HPDE6-E6E7 (cell line): ENCODE data around the gene PRKAR1B.
A peak's percentile ranks its signal among the peaks of the same experiment; 100 is the strongest.

Experiments used
- DNase-seq: peaks from one replicate; pipeline ENCODE4 v3.0.0; 2011; ENCODE audit warnings: missing footprints; ENCODE audit errors: extremely low spot score

PRKAR1B gene

GRCh38 chr7:521221-522070 lies 205.6 kb downstream of the PRKAR1B start:
- no peak for DNase-seq

- DNase-seq = no peak
These were observed 206.4 kb downstream of the PRKAR1B start for GRCh38 chr7:520503-521161.

GRCh38 chr7:519484-520390 lies 207.3 kb downstream of the PRKAR1B start, which contains the start of gene PDGFA:
PDGFA (minus strand) TSS chr7:519846; CDS start chr7:519001, 845 bp downstream.
- DNase-seq = no peak

GRCh38 chr7:518630-519483 lies 208.2 kb downstream of the PRKAR1B start:
- DNase-seq = no peak

GRCh38 chr7:517774-518629 lies 209.1 kb downstream of the PRKAR1B start:
- DNase-seq = no peak

GRCh38 chr7:516606-517456 lies 210.2 kb downstream of the PRKAR1B start:
- no peak for DNase-seq

- DNase-seq = no peak
These were observed 210.9 kb downstream of the PRKAR1B start for GRCh38 chr7:516216-516605.

- DNase-seq = no peak
These were observed 211.5 kb downstream of the PRKAR1B start for GRCh38 chr7:515628-516027.

- peak; percentile 71 for DNase-seq
These were observed 212.2 kb downstream of the PRKAR1B start for GRCh38 chr7:514651-515598.

- DNase-seq = no peak
These were observed 212.8 kb downstream of the PRKAR1B start for GRCh38 chr7:514242-514641.

GRCh38 chr7:513521-514166 lies 213.4 kb downstream of the PRKAR1B start:
- no peak for DNase-seq

GRCh38 chr7:512541-513311 lies 214.4 kb downstream of the PRKAR1B start:
- DNase-seq = no peak

GRCh38 chr7:512146-512510 lies 215.0 kb downstream of the PRKAR1B start:
- DNase-seq = no peak

- peak; percentile 72 for DNase-seq
These were observed 215.5 kb downstream of the PRKAR1B start for GRCh38 chr7:511476-512145.

- DNase-seq = no peak
These were observed 216.2 kb downstream of the PRKAR1B start for GRCh38 chr7:510782-511281.

GRCh38 chr7:510131-510481 lies 217.0 kb downstream of the PRKAR1B start:
- DNase-seq = no peak
